ENCODE results near the gene PTPRK.

DNA sequence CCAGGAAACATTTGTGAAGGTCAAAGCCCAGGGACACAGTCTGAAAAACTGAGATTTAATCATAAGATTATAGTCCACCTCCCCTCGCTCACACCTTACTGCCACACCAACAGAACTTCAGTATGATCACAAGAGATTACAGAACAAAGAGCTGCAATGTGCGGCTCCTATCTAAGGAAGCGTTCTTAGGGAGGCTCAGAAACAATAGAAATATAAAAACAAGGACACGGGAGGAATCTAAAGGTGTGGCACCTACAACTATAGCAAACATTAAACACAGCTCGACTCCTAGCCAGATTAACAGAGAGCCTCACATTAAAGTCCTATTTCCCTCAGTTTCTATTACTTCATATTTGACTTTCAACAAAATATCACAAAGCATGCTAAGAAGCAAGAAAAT lies 579.2 kb downstream of the PTPRK start:
- TF ChIP-seq POLR2A (IDR thresholded peaks at IDR 0.05) (no peak), EP300 (IDR thresholded peaks at IDR 0.05) (no peak)
- TF ChIP-seq, protein P1, sequence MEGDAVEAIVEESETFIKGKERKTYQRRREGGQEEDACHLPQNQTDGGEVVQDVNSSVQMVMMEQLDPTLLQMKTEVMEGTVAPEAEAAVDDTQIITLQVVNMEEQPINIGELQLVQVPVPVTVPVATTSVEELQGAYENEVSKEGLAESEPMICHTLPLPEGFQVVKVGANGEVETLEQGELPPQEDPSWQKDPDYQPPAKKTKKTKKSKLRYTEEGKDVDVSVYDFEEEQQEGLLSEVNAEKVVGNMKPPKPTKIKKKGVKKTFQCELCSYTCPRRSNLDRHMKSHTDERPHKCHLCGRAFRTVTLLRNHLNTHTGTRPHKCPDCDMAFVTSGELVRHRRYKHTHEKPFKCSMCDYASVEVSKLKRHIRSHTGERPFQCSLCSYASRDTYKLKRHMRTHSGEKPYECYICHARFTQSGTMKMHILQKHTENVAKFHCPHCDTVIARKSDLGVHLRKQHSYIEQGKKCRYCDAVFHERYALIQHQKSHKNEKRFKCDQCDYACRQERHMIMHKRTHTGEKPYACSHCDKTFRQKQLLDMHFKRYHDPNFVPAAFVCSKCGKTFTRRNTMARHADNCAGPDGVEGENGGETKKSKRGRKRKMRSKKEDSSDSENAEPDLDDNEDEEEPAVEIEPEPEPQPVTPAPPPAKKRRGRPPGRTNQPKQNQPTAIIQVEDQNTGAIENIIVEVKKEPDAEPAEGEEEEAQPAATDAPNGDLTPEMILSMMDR (IDR thresholded peaks at IDR 0.05) = no peak

Measured in suprapubic skin (tissue), 3 donors.